Activated CD8-positive, alpha-beta memory T cell treated with anti-CD3 and anti-CD28 coated beads for 1 hour (primary cell): ENCODE measurements around the gene NFIB.
A peak's percentile ranks its signal among the peaks of the same experiment; 100 is the strongest.

Experiments used
- DNase-seq, 2 donors: peaks; one replicate each; pipeline ENCODE4 v3.0.0-alpha.2; 2020; ENCODE audit warnings: low read depth in 1 of 2; ENCODE audit errors: extremely low read depth in 1 of 2

Gene NFIB

GRCh38 chr9:14345354-14346230 is 31.7 kb upstream of the NFIB start:
- no peak for DNase-seq

- DNase-seq, result no peak
Observed at GRCh38 chr9:14344941-14345353, 31.0 kb upstream of the NFIB start.

GRCh38 chr9:14344053-14344524 is 30.1 kb upstream of the NFIB start:
- DNase-seq, result no peak

- no peak for DNase-seq
Observed at GRCh38 chr9:14343261-14344031, 29.5 kb upstream of the NFIB start.

- no peak for DNase-seq
Observed at GRCh38 chr9:14342736-14343135, 28.8 kb upstream of the NFIB start.

- no peak for DNase-seq
Observed at GRCh38 chr9:14341437-14342122, 27.6 kb upstream of the NFIB start.

GRCh38 chr9:14340994-14341393 is 27.1 kb upstream of the NFIB start:
- DNase-seq, result no peak

GRCh38 chr9:14340219-14340873 is 26.4 kb upstream of the NFIB start:
- no peak for DNase-seq

GRCh38 chr9:14339746-14340145 is 25.8 kb upstream of the NFIB start:
- no peak for DNase-seq

GRCh38 chr9:14337615-14338014 is 23.7 kb upstream of the NFIB start:
- no peak for DNase-seq

- DNase-seq, result no peak
Observed at GRCh38 chr9:14336244-14336643, 22.3 kb upstream of the NFIB start.

- no peak for DNase-seq
Observed at GRCh38 chr9:14331120-14331519, 17.2 kb upstream of the NFIB start.

- DNase-seq, result no peak
Observed at GRCh38 chr9:14327036-14327435, 13.1 kb upstream of the NFIB start.

GRCh38 chr9:14326264-14326826 is 12.4 kb upstream of the NFIB start:
- no peak for DNase-seq

- DNase-seq, result no peak
Observed at GRCh38 chr9:14325147-14325546, 11.2 kb upstream of the NFIB start.

GRCh38 chr9:14323985-14324650 is 10.2 kb upstream of the NFIB start:
- no peak for DNase-seq

- no peak for DNase-seq
Observed at GRCh38 chr9:14323083-14323971, 9.4 kb upstream of the NFIB start.

GRCh38 chr9:14322211-14323082 is 8.5 kb upstream of the NFIB start:
- DNase-seq, result peak in 1 of 2 donors; percentile 39
